Common myeloid progenitor, CD34-positive (primary cell): ENCODE measurements around the gene FBLN1.
"Not testable (repeated sequence)": the region's sequence is repeated elsewhere in the genome, so short reads cannot be mapped to it uniquely, and the experiment has no call there.

ENCODE experiments used
- CTCF ChIA-PET: fragments of 350-600 bp; sonication (Branson Sonifier 250); formaldehyde crosslinking; loops from one replicate; lab custom pipeline; 2021; ENCODE audit warnings: antibody characterized with exemption; lab: Charles Lee
- POLR2A ChIA-PET: fragments of 350-600 bp; sonication (Branson Sonifier 250); formaldehyde crosslinking; loops from one replicate; lab custom pipeline; 2021; ENCODE audit warnings: antibody characterized with exemption; lab: Charles Lee
- DNase-seq, 3 donors: peaks; one replicate each; pipeline versions ENCODE4 v3.0.0 to v3.0.0-alpha.2; 2013
- H3K27ac ChIP-seq, 2 experiments: 1 replicate in 1 of 2; 2 replicates in 1 of 2; pipeline ENCODE4 v1.7.0; 2013; ENCODE audit warnings: inconsistent platforms in 2 of 2, low read length in 2 of 2, mild to moderate bottlenecking in 2 of 2, low read depth in 1 of 2, moderate library complexity in 1 of 2; ENCODE audit not compliant: severe bottlenecking in 2 of 2, insufficient read depth in 1 of 2, poor library complexity in 1 of 2
- H3K27me3 ChIP-seq, 5 experiments: replicated peaks in 2 of 5; 1 replicate in 3 of 5; 2 replicates in 2 of 5; pipeline versions ENCODE4 v1.6.1 to v1.7.0; 2013; ENCODE audit warnings: low read length in 4 of 5, mild to moderate bottlenecking in 2 of 5, moderate library complexity in 2 of 5, inconsistent platforms in 1 of 5; ENCODE audit not compliant: insufficient read depth in 5 of 5, control insufficient read depth in 4 of 5
- H3K36me3 ChIP-seq, 4 experiments: 1 replicate in 2 of 4; 2 replicates in 2 of 4; pipeline versions ENCODE4 v1.6.1 to v1.7.0; 2013; ENCODE audit warnings: low read length in 3 of 4, control low read depth in 1 of 4, mild to moderate bottlenecking in 1 of 4; ENCODE audit not compliant: control insufficient read depth in 4 of 4, insufficient read depth in 4 of 4
- H3K4me1 ChIP-seq, 4 experiments: 1 replicate in 3 of 4; 2 replicates in 1 of 4; pipeline versions ENCODE4 v1.6.1 to v1.7.1; 2013; ENCODE audit warnings: low read length in 3 of 4, mild to moderate bottlenecking in 3 of 4, control low read depth in 1 of 4, inconsistent platforms in 1 of 4, moderate library complexity in 1 of 4; ENCODE audit not compliant: control insufficient read depth in 4 of 4, insufficient read depth in 4 of 4; ENCODE audit errors: control extremely low read depth in 1 of 4
- H3K4me3 ChIP-seq, 7 experiments: 1 replicate in 4 of 7; 2 replicates in 3 of 7; pipeline versions ENCODE4 v1.5.1 to v1.7.0; 2013; ENCODE audit warnings: mild to moderate bottlenecking in 7 of 7, low read length in 6 of 7, moderate library complexity in 6 of 7, inconsistent platforms in 2 of 7, low read depth in 2 of 7, control low read depth in 1 of 7; ENCODE audit not compliant: insufficient read depth in 4 of 7, control insufficient read depth in 1 of 7; ENCODE audit errors: extremely low read depth in 1 of 7
- H3K9me3 ChIP-seq, 5 experiments: 1 replicate in 4 of 5; 2 replicates in 1 of 5; pipeline versions ENCODE4 v1.6.1 to v1.7.1; 2013; ENCODE audit warnings: low read length in 4 of 5, mild to moderate bottlenecking in 2 of 5, inconsistent platforms in 1 of 5, low read depth in 1 of 5, moderate library complexity in 1 of 5; ENCODE audit not compliant: control insufficient read depth in 4 of 5, insufficient read depth in 2 of 5; ENCODE audit errors: control extremely low read depth in 1 of 5
- WGBS: methylation state at CpG from one replicate; pipeline ENCODE4 v1.1.5; 2013; ENCODE audit not compliant: insufficient coverage; 5-methylcytosine and 5-hydroxymethylcytosine counted together

Gene FBLN1

DNA sequence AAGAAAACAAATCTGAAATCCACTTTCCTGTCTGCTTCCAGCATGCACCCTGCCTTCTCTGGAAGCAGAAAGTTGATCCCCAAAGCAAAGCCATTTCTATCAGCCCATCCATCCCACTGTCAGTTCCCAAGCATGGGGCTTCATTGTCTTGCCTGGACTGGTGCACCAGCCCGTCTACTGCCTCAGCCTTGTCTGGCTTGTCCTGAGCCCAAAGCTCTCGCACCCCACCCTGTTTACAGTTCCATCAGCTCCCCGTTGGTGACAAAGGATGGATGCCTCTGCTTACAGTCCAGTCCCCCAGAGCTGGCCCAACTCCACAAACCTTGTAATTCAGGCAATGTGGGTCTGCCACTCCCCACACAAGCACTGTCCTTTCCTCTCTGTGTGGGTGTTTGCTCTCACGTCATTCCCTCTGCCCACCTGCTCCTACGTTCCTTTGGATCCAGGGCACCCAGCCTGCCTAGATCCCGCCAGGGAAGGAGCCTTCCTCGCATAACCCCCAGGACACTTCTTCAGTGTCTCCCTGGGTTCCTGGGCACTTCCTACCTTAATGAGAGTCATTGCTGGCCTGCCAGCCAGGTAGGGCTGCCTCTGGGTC is 38.8 kb downstream of the FBLN1 start:
- no peak for DNase-seq
- Histone ChIP-seq H3K9me3 (no peaks in the 10 kb centered on the region), H3K36me3 (no peaks in the 10 kb centered on the region), H3K27ac (no peak overlapping the region), H3K4me1 (peaks cover 0 to 2% (median 0%) of the 10 kb centered on the region in 4 experiments), H3K4me3 (no peak overlapping the region), H3K27me3 (no peaks in the 10 kb centered on the region)
- ChIA-PET POLR2A (no interaction called here), CTCF (no interaction called here)
- 97% methylated on average over 6 of the region's 7 CpGs for whole genome bisulfite sequencing

DNA sequence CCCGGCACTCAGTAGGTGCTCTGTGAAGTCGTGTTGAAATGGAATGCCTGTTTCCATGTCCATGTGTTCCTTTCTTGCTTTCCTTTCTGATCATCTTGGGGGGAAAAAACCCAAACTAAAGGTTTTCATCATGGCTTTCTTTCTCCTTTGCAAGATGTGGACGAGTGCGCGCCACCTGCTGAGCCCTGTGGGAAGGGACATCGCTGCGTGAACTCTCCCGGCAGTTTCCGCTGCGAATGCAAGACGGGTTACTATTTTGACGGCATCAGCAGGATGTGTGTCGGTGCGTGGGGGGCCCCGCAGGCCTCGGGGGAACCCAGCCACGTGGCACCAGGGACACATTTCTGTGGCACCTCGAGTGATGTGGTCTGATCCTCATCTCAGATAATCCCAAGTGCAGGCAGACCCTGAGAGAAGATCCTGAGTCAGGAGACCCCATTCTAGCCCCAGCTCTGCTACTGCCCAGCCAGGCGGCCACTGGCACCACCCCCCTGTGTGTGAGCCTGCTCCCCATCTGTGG is 39.4 kb downstream of the FBLN1 start:
- H3K27me3 ChIP-seq: no peaks in the 10 kb centered on the region
- no peaks in the 10 kb centered on the region for H3K9me3 ChIP-seq
- peaks cover 0 to 2% (median 0%) of the 10 kb centered on the region in 4 experiments for H3K4me1 ChIP-seq
- no peak overlapping the region for H3K27ac ChIP-seq
- no peak overlapping the region for H3K4me3 ChIP-seq
- H3K36me3 ChIP-seq: no peaks in the 10 kb centered on the region
- 94% methylated on average over 14 of the region's 19 CpGs for WGBS
- DNase-seq: no peak
- CTCF ChIA-PET: no interaction called here
- POLR2A ChIA-PET: no interaction called here

DNA sequence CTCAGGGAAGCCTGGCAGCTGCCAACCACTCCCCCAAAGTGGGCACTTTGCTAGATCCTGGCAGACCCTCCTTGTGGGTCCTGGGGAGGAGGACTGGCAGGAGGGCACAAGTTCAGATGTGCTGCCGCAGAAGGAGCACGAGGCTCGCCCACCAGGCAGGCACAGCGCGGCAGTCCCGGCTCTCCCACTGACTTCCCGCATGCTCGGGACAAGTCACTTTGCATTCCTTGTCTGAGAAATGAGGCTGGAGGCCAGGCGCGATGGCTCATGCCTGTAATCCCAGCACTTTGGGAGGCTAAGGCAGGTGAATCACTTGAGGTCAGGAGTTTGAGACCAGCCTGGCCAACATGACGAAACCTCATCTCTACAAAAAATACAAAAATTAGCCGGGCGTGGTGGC is 40.1 kb downstream of the FBLN1 start:
- H3K27ac ChIP-seq, DNase-seq, H3K27me3 ChIP-seq, CTCF ChIA-PET, H3K9me3 ChIP-seq, H3K4me3 ChIP-seq, POLR2A ChIA-PET, H3K4me1 ChIP-seq, H3K36me3 ChIP-seq: not testable (repeated sequence)
- WGBS: 100% methylated on average over 8 of the region's 13 CpGs

DNA sequence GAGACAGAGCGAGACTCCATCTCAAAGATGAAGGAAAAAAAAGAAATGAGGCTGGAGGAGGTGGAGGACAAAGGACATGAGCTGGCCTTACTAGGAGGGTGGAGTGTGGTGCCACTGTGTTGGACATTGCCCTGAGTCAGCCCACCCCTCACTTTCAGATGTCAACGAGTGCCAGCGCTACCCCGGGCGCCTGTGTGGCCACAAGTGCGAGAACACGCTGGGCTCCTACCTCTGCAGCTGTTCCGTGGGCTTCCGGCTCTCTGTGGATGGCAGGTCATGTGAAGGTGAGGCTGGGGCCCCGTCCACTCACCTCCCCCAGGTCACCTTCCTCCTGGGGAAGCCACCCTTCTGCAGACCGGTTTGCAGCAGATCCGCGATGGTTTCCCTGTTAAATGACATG is 40.6 kb downstream of the FBLN1 start:
- no peak for DNase-seq
- no peaks in the 10 kb centered on the region for H3K9me3 ChIP-seq
- no peaks in the 10 kb centered on the region for H3K36me3 ChIP-seq
- 94% methylated on average over 3 of the region's 13 CpGs for WGBS
- no peaks in the 10 kb centered on the region for H3K4me1 ChIP-seq
- POLR2A ChIA-PET: no interaction called here
- no peak overlapping the region for H3K27ac ChIP-seq
- no peak overlapping the region for H3K4me3 ChIP-seq
- CTCF ChIA-PET: no interaction called here
- H3K27me3 ChIP-seq: no peaks in the 10 kb centered on the region

DNA sequence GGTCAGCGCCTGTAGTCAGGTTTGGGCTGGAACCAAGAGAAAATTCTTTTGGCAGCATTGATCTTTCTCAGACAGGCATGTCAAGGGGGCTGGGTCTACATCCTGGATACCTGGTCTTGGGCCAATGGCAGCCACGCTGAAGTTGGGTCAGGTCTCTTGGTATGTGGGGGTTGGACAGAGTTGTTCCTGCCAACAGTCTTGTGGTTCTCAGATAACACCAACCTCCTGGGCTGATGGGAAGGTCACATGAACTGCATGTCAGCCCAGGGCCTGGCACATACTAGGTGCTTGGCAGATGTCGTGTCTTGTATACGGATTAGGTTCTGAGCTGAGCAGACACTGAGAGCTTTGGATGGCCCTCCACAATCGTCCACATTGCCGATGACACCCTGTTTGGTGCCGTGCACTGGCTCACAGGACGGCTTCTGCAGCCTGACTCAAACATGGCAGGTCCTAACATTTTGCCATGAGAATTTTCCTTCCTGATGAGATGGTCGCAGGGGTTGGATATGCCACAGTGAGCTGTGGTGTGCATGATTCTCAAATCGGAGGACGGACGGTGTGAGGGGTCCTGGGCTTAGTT is 42.0 kb downstream of the FBLN1 start:
- Histone ChIP-seq H3K27me3 (no peaks in the 10 kb centered on the region), H3K4me3 (no peak overlapping the region), H3K4me1 (no peaks in the 10 kb centered on the region), H3K9me3 (no peaks in the 10 kb centered on the region), H3K36me3 (no peaks in the 10 kb centered on the region), H3K27ac (no peak overlapping the region)
- CTCF ChIA-PET: no interaction called here
- 87% methylated on average over 12 of the region's 12 CpGs for WGBS
- peak in 1 of 3 donors; percentile 8 for DNase-seq
- POLR2A ChIA-PET: no interaction called here

DNA sequence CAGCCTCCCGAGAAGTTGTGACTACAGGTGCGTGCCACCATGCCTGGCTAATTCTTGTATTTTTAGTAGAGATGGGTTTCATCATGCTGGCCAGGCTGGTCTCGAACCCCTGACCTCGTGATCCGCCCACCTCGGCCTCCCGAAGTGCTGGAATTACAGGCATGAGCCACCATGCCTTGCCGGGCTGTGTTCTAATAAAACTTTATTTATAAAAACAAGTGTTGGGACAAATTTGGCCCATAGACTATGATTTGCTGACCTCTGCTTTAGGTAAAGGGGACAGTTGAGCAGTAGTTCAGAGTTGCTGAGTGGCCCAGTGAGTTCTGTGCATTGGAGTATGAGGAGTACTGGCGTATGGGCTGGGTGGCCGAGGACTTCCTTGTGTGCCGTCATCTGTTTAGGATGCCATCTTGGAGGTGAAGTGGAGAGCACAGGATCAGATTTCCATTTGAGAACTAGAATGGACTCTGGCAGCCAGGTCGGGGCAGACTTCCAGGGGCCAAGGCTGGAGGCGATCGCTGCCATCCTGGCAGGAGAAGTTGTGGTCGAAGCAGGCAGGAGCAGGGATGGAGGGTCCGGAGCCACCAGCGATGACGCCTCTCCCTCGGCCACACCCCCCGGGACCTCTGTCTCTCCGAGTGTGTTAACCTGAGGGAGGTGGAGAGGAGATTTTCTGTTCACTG is 43.8 kb downstream of the FBLN1 start:
- CTCF ChIA-PET: no interaction called here
- POLR2A ChIA-PET: no interaction called here
- H3K4me3 ChIP-seq: no peak overlapping the region
- H3K4me1 ChIP-seq: no peaks in the 10 kb centered on the region
- no peaks in the 10 kb centered on the region for H3K36me3 ChIP-seq
- no peaks in the 10 kb centered on the region for H3K27me3 ChIP-seq
- no peak for DNase-seq
- H3K9me3 ChIP-seq: peaks cover 0 to 3% (median 0%) of the 10 kb centered on the region in 5 experiments
- H3K27ac ChIP-seq: no peak overlapping the region
- over 99% methylated on average over 16 of the region's 21 CpGs for WGBS

DNA sequence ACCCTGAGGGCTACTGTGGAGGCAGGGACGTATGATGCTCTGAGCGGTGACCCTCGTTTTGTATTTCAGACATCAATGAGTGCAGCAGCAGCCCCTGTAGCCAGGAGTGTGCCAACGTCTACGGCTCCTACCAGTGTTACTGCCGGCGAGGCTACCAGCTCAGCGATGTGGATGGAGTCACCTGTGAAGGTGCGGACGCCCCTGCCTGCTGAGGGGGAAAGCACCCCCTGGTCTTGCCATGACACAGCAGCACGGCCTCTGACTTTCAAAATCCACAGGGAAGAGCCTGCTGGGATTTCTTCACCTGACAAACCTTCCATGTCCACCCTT is 44.3 kb downstream of the FBLN1 start:
- no peak for DNase-seq
- Histone ChIP-seq H3K4me3 (no peak overlapping the region), H3K27me3 (no peaks in the 10 kb centered on the region), H3K27ac (no peak overlapping the region), H3K36me3 (no peaks in the 10 kb centered on the region), H3K4me1 (no peaks in the 10 kb centered on the region), H3K9me3 (peaks cover 0 to 3% (median 0%) of the 10 kb centered on the region in 5 experiments)
- 98% methylated on average over 9 of the region's 11 CpGs for WGBS
- CTCF ChIA-PET: no interaction called here
- POLR2A ChIA-PET: no interaction called here
